GM21390 (cell line): ENCODE results near the gene EPB41L3.
"Not testable (repeated sequence)": the region's sequence is repeated elsewhere in the genome, so short reads cannot be mapped to it uniquely, and the experiment has no call there.

Experiments
- ATAC-seq: cut with Tn5 transposase; IDR thresholded peaks from one replicate; pipeline ENCODE4 v1.9.1; 2021; ENCODE audit not compliant: unreplicated experiment

The EPB41L3 gene

GRCh38 chr18:5500158-5500939, 43.4 kb downstream of the EPB41L3 start:
- ATAC-seq, result no peak

- ATAC-seq, result no peak
Observed at GRCh38 chr18:5498452-5498851, 45.3 kb downstream of the EPB41L3 start.

GRCh38 chr18:5496305-5496704, 47.5 kb downstream of the EPB41L3 start:
- no peak for ATAC-seq

- no peak for ATAC-seq
Observed at GRCh38 chr18:5490753-5491480, 52.9 kb downstream of the EPB41L3 start.

GRCh38 chr18:5488844-5489243, 55.0 kb downstream of the EPB41L3 start:
- no peak for ATAC-seq

GRCh38 chr18:5488044-5488443, 55.8 kb downstream of the EPB41L3 start:
- not testable (repeated sequence) for ATAC-seq

GRCh38 chr18:5484526-5484925, 59.3 kb downstream of the EPB41L3 start:
- ATAC-seq, result no peak

- ATAC-seq, result no peak
Observed at GRCh38 chr18:5481621-5482020, 62.2 kb downstream of the EPB41L3 start.

GRCh38 chr18:5478261-5478660, 65.5 kb downstream of the EPB41L3 start:
- ATAC-seq, result no peak

GRCh38 chr18:5476961-5477800, 66.6 kb downstream of the EPB41L3 start:
- ATAC-seq, result no peak

GRCh38 chr18:5475267-5475666, 68.5 kb downstream of the EPB41L3 start:
- ATAC-seq, result no peak

- ATAC-seq, result no peak
Observed at GRCh38 chr18:5469340-5469739, 74.5 kb downstream of the EPB41L3 start.

GRCh38 chr18:5468394-5468793, 75.4 kb downstream of the EPB41L3 start:
- no peak for ATAC-seq

GRCh38 chr18:5467671-5468070, 76.1 kb downstream of the EPB41L3 start:
- no peak for ATAC-seq

GRCh38 chr18:5466256-5466655, 77.5 kb downstream of the EPB41L3 start:
- ATAC-seq, result no peak

GRCh38 chr18:5464251-5464650, 79.5 kb downstream of the EPB41L3 start:
- no peak for ATAC-seq

- no peak for ATAC-seq
Observed at GRCh38 chr18:5463831-5464230, 80.0 kb downstream of the EPB41L3 start.

- ATAC-seq, result no peak
Observed at GRCh38 chr18:5463390-5463789, 80.4 kb downstream of the EPB41L3 start.

- no peak for ATAC-seq
Observed at GRCh38 chr18:5462227-5462626, 81.6 kb downstream of the EPB41L3 start.

- no peak for ATAC-seq
Observed at GRCh38 chr18:5461041-5461440, 82.8 kb downstream of the EPB41L3 start.

- no peak for ATAC-seq
Observed at GRCh38 chr18:5457462-5457957, 86.3 kb downstream of the EPB41L3 start.
